Endothelial cell of umbilical vein (primary cell): ENCODE data around the gene RALGPS2.

Experiments used
- EZH2 ChIP-seq: IDR thresholded peaks from 2 replicates; pipeline ENCODE4 v1.6.1; 2012; ENCODE audit warnings: borderline replicate concordance, low read depth, mild to moderate bottlenecking, moderate library complexity, low read length, inconsistent platforms; ENCODE audit not compliant: severe bottlenecking
- FOS ChIP-seq: IDR thresholded peaks from 2 replicates; pipeline ENCODE4 v1.6.1; 2011; ENCODE audit warnings: mild to moderate bottlenecking, low read length, moderate library complexity, borderline replicate concordance; ENCODE audit not compliant: insufficient read depth
- MYC ChIP-seq: IDR thresholded peaks from one replicate; pipeline ENCODE4 v1.6.1; 2011; ENCODE audit warnings: mild to moderate bottlenecking, low read depth, low read length
- POLR2A ChIP-seq: IDR thresholded peaks from 2 replicates; pipeline ENCODE4 v1.6.1; 2012; ENCODE audit warnings: low read depth, mild to moderate bottlenecking, control low read depth, low read length
- TF ChIP-seq, protein P1 (sequence below), 2 donors: IDR thresholded peaks; 1 replicate in 1 of 2; 2 replicates in 1 of 2; pipeline ENCODE4 v1.5.1; 2011; ENCODE audit warnings: low read length in 2 of 2, mild to moderate bottlenecking in 2 of 2, moderate library complexity in 2 of 2, control low read depth in 1 of 2, inconsistent platforms in 1 of 2, low read depth in 1 of 2; ENCODE audit not compliant: insufficient read depth in 1 of 2; ENCODE audit errors: extremely low read depth in 1 of 2
- TF ChIP-seq, protein P2 (sequence below): IDR thresholded peaks from 2 replicates; pipeline ENCODE4 v1.6.1; 2011; ENCODE audit not compliant: insufficient read depth, insufficient read length

DNA sequence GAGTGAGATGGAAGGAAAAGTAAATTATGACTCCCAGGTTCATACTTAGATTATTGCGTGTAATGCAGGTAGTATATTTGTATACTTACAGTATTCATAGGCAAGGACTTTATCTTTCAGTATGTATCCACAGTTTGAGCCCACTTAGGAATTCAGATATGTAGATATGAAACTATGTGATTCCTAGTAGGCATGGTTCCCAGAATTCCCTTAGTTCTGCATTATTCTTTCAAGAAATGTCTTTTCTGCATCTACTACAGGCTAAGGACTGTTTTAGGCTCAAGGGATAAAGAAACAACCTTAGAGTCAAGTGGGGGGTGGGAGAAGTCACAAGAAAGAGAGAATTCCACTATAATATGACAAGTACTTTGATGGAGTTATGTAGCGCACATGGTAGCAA lies 132.1 kb downstream of the RALGPS2 start:
- TF ChIP-seq, protein P1, sequence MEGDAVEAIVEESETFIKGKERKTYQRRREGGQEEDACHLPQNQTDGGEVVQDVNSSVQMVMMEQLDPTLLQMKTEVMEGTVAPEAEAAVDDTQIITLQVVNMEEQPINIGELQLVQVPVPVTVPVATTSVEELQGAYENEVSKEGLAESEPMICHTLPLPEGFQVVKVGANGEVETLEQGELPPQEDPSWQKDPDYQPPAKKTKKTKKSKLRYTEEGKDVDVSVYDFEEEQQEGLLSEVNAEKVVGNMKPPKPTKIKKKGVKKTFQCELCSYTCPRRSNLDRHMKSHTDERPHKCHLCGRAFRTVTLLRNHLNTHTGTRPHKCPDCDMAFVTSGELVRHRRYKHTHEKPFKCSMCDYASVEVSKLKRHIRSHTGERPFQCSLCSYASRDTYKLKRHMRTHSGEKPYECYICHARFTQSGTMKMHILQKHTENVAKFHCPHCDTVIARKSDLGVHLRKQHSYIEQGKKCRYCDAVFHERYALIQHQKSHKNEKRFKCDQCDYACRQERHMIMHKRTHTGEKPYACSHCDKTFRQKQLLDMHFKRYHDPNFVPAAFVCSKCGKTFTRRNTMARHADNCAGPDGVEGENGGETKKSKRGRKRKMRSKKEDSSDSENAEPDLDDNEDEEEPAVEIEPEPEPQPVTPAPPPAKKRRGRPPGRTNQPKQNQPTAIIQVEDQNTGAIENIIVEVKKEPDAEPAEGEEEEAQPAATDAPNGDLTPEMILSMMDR (IDR thresholded peaks at IDR 0.05; ENCODE audit: extremely low read depth in 1 of 2, insufficient read depth in 1 of 2, low read depth in 1 of 2, low read length in 2 of 2), result no peak
- TF ChIP-seq POLR2A (no peak), FOS (no peak), MYC (no peak), EZH2 (no peak)
- TF ChIP-seq, protein P2, sequence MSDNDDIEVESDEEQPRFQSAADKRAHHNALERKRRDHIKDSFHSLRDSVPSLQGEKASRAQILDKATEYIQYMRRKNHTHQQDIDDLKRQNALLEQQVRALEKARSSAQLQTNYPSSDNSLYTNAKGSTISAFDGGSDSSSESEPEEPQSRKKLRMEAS, result no peak
